ENCODE measurements around the gene PNO1. TPM values are rescaled to one million over a fixed set of nuclear protein-coding genes. Genes with fewer than 3 reads are reported as not detected.
A peak's percentile ranks its signal among the peaks of the same experiment; 100 is the strongest.

PNO1 gene
- total and polyA plus RNA-seq, 12 donors, result 6.0 to 25.5 (median 14.8) TPM

DNA sequence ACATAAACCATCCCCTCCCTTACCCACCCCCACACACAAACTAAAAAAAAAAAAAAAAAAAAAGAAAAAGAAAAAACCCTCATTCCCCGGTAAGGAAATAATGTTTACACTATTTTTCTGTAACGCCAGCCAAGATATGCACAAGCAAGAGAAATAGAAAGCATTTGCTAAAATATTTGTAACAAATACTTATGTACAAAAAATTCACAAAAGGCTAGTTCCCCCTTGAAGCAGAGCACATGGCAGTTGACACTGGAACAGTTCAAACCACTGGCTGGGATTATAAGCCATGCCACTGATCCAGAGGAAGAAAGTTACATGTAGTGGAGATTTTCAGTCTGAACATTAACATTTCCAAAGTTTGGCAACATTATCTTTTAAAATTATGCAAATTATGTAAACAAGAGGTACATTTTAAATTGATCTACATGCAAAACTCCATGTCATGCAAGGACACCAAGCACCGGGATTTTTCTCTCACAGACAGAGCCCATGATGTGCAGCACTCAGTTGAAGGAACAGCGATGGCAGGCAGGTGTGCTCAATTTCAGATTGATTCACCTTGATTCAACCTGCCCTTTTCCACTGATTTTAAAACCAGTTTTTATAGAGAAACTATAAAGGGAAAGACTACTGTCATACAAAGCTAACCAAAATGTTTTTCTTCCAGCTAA, 21.4 kb downstream of the PNO1 start:
- Histone ChIP-seq H3K27me3 (no peaks in the 10 kb centered on the region), H3K9me3 (replicated peaks in 1 of 3) (no peaks in the 10 kb centered on the region), H3K27ac (no peak overlapping the region), H3K4me3 (no peak overlapping the region), H3K4me1 (replicated peaks in 1 of 2) (no peaks in the 10 kb centered on the region), H3K36me3 (replicated peaks in 1 of 2) (peaks cover 0 to 19% of the 10 kb centered on the region in 2 donors)
- intact Hi-C loops (cut with DNase I), result no loop called here
- TF ChIP-seq POLR2A (IDR thresholded peaks at IDR 0.05), result no peak
- TF ChIP-seq, protein P1, sequence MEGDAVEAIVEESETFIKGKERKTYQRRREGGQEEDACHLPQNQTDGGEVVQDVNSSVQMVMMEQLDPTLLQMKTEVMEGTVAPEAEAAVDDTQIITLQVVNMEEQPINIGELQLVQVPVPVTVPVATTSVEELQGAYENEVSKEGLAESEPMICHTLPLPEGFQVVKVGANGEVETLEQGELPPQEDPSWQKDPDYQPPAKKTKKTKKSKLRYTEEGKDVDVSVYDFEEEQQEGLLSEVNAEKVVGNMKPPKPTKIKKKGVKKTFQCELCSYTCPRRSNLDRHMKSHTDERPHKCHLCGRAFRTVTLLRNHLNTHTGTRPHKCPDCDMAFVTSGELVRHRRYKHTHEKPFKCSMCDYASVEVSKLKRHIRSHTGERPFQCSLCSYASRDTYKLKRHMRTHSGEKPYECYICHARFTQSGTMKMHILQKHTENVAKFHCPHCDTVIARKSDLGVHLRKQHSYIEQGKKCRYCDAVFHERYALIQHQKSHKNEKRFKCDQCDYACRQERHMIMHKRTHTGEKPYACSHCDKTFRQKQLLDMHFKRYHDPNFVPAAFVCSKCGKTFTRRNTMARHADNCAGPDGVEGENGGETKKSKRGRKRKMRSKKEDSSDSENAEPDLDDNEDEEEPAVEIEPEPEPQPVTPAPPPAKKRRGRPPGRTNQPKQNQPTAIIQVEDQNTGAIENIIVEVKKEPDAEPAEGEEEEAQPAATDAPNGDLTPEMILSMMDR (IDR thresholded peaks at IDR 0.05), result no peak
- DNase-seq, result no peak
- WGBS, 4 donors, result 76 to 85% (median 83%) methylated on average over 4 of the region's 4 CpGs

DNA sequence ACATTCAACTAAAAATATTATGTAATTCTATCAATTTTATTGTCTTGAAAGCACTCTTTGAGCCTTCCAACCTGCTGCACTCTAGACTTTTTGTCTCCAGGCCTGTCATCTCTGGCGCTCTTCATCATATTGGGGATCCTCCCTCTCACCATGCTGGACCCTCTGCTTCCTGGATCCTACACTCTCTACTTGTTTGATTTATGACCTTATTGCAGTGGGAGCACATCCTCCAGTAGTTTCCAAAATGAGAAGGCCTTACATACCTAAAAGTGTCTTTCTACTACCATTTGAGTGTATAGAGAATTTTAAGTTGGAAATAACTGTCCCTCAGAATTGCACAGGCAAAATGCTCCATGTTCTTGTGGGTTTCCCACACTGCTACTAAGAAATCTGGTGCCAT, 25.2 kb downstream of the PNO1 start:
- 94 to 100% (median 95%) methylated on average over 1 of the region's 1 CpG for WGBS, 4 donors
- peaks cover 0 to 8% of the 10 kb centered on the region in 2 donors for H3K4me1 ChIP-seq (replicated peaks in 1 of 2)
- H3K27ac ChIP-seq, result no peak overlapping the region
- intact Hi-C loops (cut with DNase I), result no loop called here
- H3K27me3 ChIP-seq, result no peaks in the 10 kb centered on the region
- TF ChIP-seq, protein P1 (IDR thresholded peaks at IDR 0.05), result no peak
- TF ChIP-seq POLR2A (IDR thresholded peaks at IDR 0.05), result no peak
- H3K36me3 ChIP-seq (replicated peaks in 1 of 2), result peaks cover 0 to 23% of the 10 kb centered on the region in 2 donors
- no peaks in the 10 kb centered on the region for H3K9me3 ChIP-seq (replicated peaks in 1 of 3)
- no peak overlapping the region for H3K4me3 ChIP-seq
- no peak for DNase-seq

DNA sequence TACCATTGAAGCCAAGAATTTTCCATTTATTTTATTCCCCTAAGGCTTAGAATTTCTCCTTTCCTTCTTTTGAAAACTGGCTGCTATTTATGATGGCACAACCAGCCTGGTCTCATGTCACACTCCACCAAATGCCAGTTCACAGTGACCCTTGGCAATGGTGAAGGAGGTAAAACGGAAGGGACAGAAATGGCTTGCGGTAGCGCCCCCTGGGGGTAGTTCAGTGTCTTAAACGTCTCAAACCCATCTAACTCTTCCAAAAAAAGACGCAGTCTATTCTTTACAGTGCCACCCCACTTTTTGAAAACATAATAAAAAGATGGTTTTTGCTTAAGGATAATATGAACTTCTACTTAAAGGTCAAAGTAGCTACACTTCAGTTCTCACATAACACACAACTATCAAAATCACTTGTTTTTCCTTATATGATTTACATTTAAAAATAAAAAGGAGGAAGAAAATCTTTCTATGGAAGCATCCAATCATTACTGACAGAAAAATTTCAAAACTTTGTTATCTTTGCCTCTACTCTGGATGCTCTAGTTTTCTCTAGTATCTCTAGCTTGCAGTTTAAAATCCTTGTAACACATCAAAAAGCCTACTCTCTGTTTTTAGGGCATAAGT, 28.0 kb downstream of the PNO1 start:
- Histone ChIP-seq H3K27ac (no peak overlapping the region), H3K27me3 (no peaks in the 10 kb centered on the region), H3K36me3 (replicated peaks in 1 of 2) (peaks cover 0 to 16% of the 10 kb centered on the region in 2 donors), H3K9me3 (replicated peaks in 1 of 3) (no peaks in the 10 kb centered on the region), H3K4me3 (no peak overlapping the region), H3K4me1 (replicated peaks in 1 of 2) (peaks cover 0 to 18% of the 10 kb centered on the region in 2 donors)
- TF ChIP-seq, protein P1 (IDR thresholded peaks at IDR 0.05), result peak in 5 of 6 experiments; percentile 9 to 46 (median 30)
- no peak for TF ChIP-seq POLR2A (IDR thresholded peaks at IDR 0.05)
- WGBS, 4 donors, result 53 to 64% (median 59%) methylated on average over 5 of the region's 5 CpGs
- DNase-seq, result peak in 3 of 7 donors; percentile 16 to 46 (median 19)
- intact Hi-C loops (cut with DNase I), result no loop called here

DNA sequence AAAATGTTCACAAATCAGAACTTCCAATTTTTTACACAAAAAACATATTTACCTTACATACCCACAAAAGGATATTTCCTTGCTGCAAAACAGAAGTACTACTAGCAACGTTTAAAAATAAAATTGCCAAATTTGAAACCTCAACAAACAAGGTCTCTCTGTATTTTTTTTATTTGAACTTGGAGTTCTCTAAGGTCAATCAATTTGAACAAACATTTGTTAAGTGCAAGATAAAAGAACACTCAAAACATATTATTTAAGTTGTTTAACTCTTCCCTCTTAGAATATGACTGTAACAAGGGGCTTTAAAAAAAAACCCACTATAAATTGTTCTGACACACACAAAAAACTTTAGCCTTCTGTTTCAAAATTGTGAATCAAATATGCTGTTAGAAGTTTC, 29.6 kb downstream of the PNO1 start:
- H3K36me3 ChIP-seq (replicated peaks in 1 of 2), result peaks cover 0 to 12% of the 10 kb centered on the region in 2 donors
- TF ChIP-seq, protein P1 (IDR thresholded peaks at IDR 0.05), result no peak
- TF ChIP-seq POLR2A (IDR thresholded peaks at IDR 0.05), result no peak
- H3K27ac ChIP-seq, result no peak overlapping the region
- H3K4me3 ChIP-seq, result no peak overlapping the region
- intact Hi-C loops (cut with DNase I), result no loop called here
- WGBS, 4 donors, result 16 to 29% (median 22%) methylated on average over 1 of the region's 1 CpG
- DNase-seq, result no peak
- peaks cover 2 to 31% of the 10 kb centered on the region in 2 donors for H3K4me1 ChIP-seq (replicated peaks in 1 of 2)
- no peaks in the 10 kb centered on the region for H3K27me3 ChIP-seq
- no peaks in the 10 kb centered on the region for H3K9me3 ChIP-seq (replicated peaks in 1 of 3)

Measured in adrenal gland (tissue), 12 donors.